Measurements from ENCODE around the gene SWI5.
A peak's percentile ranks its signal among the peaks of the same experiment; 100 is the strongest.
"Not testable (repeated sequence)": the region's sequence is repeated elsewhere in the genome, so short reads cannot be mapped to it uniquely, and the experiment has no call there.

The SWI5 gene

GRCh38 chr9:128271512-128271911 lies 4.6 kb upstream of the SWI5 start:
- DNase-seq (ENCODE audit: insufficient read length, low spot score) (no peak), FAIRE-seq (no peak)
- TF ChIP-seq, protein P1, sequence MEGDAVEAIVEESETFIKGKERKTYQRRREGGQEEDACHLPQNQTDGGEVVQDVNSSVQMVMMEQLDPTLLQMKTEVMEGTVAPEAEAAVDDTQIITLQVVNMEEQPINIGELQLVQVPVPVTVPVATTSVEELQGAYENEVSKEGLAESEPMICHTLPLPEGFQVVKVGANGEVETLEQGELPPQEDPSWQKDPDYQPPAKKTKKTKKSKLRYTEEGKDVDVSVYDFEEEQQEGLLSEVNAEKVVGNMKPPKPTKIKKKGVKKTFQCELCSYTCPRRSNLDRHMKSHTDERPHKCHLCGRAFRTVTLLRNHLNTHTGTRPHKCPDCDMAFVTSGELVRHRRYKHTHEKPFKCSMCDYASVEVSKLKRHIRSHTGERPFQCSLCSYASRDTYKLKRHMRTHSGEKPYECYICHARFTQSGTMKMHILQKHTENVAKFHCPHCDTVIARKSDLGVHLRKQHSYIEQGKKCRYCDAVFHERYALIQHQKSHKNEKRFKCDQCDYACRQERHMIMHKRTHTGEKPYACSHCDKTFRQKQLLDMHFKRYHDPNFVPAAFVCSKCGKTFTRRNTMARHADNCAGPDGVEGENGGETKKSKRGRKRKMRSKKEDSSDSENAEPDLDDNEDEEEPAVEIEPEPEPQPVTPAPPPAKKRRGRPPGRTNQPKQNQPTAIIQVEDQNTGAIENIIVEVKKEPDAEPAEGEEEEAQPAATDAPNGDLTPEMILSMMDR (IDR thresholded peaks at IDR 0.05; ENCODE audit: insufficient read depth, missing control alignments): no peak

DNA sequence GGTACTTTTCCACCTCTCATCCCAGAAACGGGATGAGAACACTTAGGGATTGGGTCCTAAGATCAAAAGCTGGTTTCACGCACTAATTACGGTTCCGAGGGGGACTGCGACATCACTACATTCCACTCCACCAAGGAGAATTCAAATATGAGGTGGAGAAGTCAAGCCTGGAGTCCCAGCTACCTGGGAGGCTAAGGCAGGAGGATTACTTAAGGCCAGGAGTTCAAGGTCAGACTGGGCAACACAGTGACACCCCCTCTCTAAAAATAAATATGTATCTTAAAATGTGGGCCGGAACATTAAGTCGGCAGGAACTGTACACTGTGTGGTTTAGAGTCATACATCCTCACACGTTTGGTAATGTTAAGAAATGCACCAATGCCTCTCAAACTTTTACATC lies 1.8 kb upstream of the SWI5 start:
- DNase-seq (ENCODE audit: insufficient read length, low spot score): no peak
- TF ChIP-seq, protein P1 (IDR thresholded peaks at IDR 0.05; ENCODE audit: insufficient read depth, missing control alignments): no peak
- no peak for FAIRE-seq

DNA sequence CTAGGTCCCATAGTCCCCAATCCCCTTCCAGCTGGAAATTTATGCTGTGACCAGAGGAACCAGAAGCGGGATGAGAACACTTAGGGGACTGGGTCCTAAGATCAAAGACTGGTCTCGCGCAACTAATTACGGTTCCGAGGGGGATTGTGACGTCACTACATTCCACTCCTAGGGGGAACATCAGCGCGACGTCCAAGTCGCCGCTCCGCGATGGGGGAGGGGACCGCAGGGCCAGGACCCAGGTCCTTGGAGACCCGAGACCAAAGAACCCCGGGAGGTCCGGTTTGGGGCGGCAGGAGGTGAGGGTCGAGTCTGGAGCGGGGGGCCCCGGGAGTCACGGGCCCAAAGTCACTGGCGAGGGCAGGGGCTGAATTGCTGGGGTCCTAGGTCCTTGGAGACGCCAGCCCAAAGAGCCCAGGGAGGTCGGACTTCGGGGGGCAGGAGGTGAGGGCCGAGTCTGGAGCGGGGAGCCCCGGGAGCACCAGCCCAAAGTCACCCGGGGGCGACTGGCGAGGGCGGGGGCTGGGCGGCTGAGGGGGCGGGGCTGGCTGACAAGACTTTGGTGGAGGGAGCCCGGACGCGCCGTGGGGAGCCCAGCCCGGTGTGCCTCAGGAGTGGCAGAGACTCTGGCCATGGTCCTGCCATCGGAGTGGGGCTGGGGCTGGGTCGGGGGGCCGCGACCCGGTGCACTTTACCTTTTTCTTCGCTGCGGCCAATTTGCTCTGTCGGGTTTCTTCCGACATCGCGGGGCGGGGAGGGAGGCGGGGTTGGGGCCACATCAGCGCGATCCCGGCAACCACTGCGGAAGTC lies 673 bp upstream of the SWI5 start, which contains the start of gene GOLGA2:
Gene GOLGA2 (minus strand): TSS at position 810 of the 810 bp plus-strand sequence. CDS start 31 bp downstream, at position 779.
- peak; percentile 53 for DNase-seq (ENCODE audit: insufficient read length, low spot score)

DNA sequence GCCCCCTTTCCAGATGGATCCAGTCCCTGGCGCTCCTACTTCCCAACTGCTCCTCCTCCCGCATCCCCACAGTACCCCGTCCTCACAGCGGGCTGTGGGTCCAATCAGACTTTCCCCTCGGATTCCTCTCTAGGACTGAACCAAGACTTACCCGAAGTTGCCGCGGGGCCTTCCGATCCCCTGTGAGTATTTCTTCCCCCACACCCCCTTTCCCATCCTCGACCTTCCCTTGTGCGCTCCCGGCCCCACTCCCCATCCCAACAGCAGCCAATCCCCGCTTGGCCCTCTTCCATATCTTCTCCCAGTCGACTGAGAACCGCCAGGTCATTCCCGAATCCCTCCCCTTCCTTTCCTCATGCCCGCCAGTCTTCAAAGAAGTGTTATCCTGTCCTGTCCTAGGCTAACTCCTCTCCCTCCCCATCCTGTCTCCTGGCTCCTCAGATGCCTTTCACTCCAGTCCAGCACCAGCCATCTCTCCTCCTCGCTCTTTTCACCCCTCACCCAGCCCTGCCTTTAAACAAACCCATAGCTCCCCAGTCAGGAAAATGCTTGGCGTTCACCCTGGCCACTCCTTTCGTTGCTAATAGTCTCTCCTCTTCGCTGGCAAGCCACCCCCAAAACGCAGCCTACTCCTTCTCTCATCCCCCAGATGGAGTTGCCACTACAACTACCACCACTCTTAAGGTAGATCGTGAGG lies 646 bp downstream of the SWI5 start:
- FAIRE-seq: no peak
- TF ChIP-seq, protein P1 (IDR thresholded peaks at IDR 0.05; ENCODE audit: insufficient read depth, missing control alignments): no peak
- no peak for DNase-seq (ENCODE audit: insufficient read length, low spot score)

More for the DNA sequence above, 673 bp upstream of the SWI5 start, which contains the start of gene GOLGA2:
- TF ChIP-seq, protein P1 (IDR thresholded peaks at IDR 0.05; ENCODE audit: insufficient read depth, missing control alignments): no peak
- no peak for FAIRE-seq

DNA sequence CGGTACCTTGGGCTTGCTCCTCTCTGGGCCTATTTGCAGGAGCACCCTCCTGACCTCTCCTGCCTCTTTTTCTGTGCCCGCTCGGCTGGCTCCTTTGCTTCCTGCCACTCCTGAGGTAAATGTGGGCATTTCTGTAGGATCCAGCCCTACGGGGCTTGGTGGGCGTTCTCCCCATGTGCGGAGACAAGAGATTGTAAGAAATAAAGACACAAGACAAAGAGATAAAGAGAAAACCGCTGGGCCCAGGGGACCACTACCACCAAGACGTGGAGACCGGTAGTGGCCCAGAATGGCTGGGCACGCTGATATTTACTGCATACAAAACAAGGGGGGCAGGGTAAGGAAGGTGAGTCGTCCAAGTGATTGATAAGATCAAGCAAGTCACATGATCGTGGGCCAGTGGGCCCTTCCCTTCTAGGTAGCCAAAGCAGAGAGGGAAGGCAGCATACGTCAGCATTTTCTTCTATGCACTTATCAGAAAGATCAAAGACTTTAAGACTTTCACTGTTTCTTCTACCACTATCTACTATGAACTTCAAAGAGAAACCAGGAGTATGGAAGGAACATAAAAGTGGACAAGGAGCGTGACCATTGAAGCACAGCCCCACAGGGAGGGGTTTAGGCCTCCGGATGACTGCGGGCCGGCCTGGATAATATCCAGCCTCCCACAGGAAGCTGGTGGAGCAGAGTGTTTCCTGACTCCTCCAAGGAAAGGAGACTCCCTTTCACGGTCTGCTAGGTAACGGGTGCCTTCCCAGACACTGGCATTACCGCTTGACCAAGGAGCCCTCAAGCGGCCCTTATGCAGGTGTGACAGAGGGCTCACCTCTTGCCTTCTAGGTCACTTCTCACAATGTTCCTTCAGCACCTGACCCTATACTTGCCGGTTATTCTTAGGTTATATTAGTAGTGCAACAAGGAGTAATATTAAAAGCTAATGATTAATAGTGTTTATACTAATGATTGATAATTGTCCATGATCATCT lies 3.3 kb downstream of the SWI5 start:
- not testable (repeated sequence) for FAIRE-seq; DNase-seq (ENCODE audit: insufficient read length, low spot score)

- FAIRE-seq (no peak), DNase-seq (ENCODE audit: insufficient read length, low spot score) (no peak)
- TF ChIP-seq, protein P1 (IDR thresholded peaks at IDR 0.05; ENCODE audit: insufficient read depth, missing control alignments): no peak
Observed at GRCh38 chr9:128280084-128280622, 4.1 kb downstream of the SWI5 start.

GRCh38 chr9:128282500-128282899 lies 6.4 kb downstream of the SWI5 start:
- TF ChIP-seq, protein P1 (IDR thresholded peaks at IDR 0.05; ENCODE audit: insufficient read depth, missing control alignments): no peak
- FAIRE-seq (no peak), DNase-seq (ENCODE audit: insufficient read length, low spot score) (no peak)

Measured in D721Med (cell line).